Liver (tissue), 3 donors: ENCODE data around the gene SIGLEC14.

Experiments used
- EGR1 ChIP-seq, 2 donors: IDR thresholded peaks; 2 replicates each; pipeline ENCODE4 v1.6.1; 2016 to 2018; ENCODE audit warnings: antibody characterized with exemption in 2 of 2, low read depth in 2 of 2
- FOXA1 ChIP-seq: IDR thresholded peaks from 2 replicates; pipeline ENCODE4 v1.6.1; 2016; ENCODE audit warnings: antibody characterized with exemption
- GABPA ChIP-seq, 2 donors: IDR thresholded peaks in 1 of 2; conservative IDR thresholded peaks in 1 of 2; 2 replicates each; pipeline ENCODE4 v1.6.1; 2016; ENCODE audit warnings: antibody characterized with exemption in 2 of 2, mild to moderate bottlenecking in 1 of 2, moderate library complexity in 1 of 2
- HNF4G ChIP-seq: IDR thresholded peaks from 2 replicates; pipeline ENCODE4 v1.6.1; 2016; ENCODE audit warnings: antibody characterized with exemption
- RAD21 ChIP-seq, 2 donors: IDR thresholded peaks; 2 replicates each; pipeline ENCODE4 v1.6.1; 2016; ENCODE audit warnings: antibody characterized with exemption in 2 of 2, mild to moderate bottlenecking in 2 of 2
- RXRA ChIP-seq, 2 donors: IDR thresholded peaks; 2 replicates each; pipeline ENCODE4 v1.6.1; 2017 to 2018; ENCODE audit warnings: antibody characterized with exemption in 2 of 2, mild to moderate bottlenecking in 1 of 2
- TAF1 ChIP-seq: conservative IDR thresholded peaks from 2 replicates; pipeline ENCODE4 v1.6.1; 2016; ENCODE audit warnings: antibody characterized with exemption, mild to moderate bottlenecking
- YY1 ChIP-seq: IDR thresholded peaks from 2 replicates; pipeline ENCODE4 v1.6.1; 2016; ENCODE audit warnings: antibody characterized with exemption, mild to moderate bottlenecking
- TF ChIP-seq, protein P1 (sequence below): fragments of 150-350 bp; IDR thresholded peaks from 2 replicates; pipeline ENCODE4 v1.5.1; 2017; ENCODE audit warnings: improper control_type of control experiment, low read depth, low read length; ENCODE audit not compliant: missing input control
- TF ChIP-seq, protein P2 (sequence below): IDR thresholded peaks from 2 replicates; pipeline ENCODE4 v1.6.1; 2016; ENCODE audit warnings: antibody characterized with exemption
- TF ChIP-seq, protein P3 (sequence below): IDR thresholded peaks from 2 replicates; pipeline ENCODE4 v1.6.1; 2016; ENCODE audit warnings: antibody characterized with exemption, mild to moderate bottlenecking
- TF ChIP-seq, protein P4 (sequence below): IDR thresholded peaks from 2 replicates; pipeline ENCODE4 v1.6.1; 2016; ENCODE audit warnings: antibody characterized with exemption
- TF ChIP-seq, protein P5 (sequence below): IDR thresholded peaks from 2 replicates; pipeline ENCODE4 v1.6.1; 2016; ENCODE audit warnings: antibody characterized with exemption
- donor health status: healthy.
- donor health status: healthy.

DNA sequence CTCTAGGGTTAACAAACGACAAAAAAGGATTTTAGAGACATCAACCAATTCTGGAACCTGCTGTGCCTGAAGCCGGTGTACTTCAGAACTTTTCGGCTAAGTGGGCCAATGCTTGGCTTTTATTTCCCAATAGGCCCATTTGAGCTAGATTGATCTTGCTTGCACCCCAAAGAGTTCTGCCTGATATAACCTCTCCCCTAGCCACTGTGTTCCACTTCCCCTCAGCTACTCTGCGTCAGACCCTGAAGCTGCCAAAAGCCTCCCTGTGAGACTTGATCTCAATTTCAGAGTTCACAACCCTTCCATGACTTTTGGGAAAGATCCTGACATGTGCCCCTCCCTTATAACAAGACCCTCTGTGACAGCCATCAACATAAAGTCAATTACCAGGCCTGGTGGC is 5.6 kb upstream of the SIGLEC14 start:
- TF ChIP-seq, protein P1, sequence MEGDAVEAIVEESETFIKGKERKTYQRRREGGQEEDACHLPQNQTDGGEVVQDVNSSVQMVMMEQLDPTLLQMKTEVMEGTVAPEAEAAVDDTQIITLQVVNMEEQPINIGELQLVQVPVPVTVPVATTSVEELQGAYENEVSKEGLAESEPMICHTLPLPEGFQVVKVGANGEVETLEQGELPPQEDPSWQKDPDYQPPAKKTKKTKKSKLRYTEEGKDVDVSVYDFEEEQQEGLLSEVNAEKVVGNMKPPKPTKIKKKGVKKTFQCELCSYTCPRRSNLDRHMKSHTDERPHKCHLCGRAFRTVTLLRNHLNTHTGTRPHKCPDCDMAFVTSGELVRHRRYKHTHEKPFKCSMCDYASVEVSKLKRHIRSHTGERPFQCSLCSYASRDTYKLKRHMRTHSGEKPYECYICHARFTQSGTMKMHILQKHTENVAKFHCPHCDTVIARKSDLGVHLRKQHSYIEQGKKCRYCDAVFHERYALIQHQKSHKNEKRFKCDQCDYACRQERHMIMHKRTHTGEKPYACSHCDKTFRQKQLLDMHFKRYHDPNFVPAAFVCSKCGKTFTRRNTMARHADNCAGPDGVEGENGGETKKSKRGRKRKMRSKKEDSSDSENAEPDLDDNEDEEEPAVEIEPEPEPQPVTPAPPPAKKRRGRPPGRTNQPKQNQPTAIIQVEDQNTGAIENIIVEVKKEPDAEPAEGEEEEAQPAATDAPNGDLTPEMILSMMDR: no peak
- TF ChIP-seq GABPA (IDR thresholded peaks at IDR 0.05 in 1 of 2, conservative IDR thresholded peaks at IDR 0.05 in 1 of 2) (no peak), EGR1 (IDR thresholded peaks at IDR 0.05; ENCODE audit: low read depth in 2 of 2) (no peak), TAF1 (no peak), YY1 (no peak), FOXA1 (no peak), RAD21 (IDR thresholded peaks at IDR 0.05) (no peak), HNF4G (no peak), RXRA (IDR thresholded peaks at IDR 0.05) (no peak)
- TF ChIP-seq, protein P2, sequence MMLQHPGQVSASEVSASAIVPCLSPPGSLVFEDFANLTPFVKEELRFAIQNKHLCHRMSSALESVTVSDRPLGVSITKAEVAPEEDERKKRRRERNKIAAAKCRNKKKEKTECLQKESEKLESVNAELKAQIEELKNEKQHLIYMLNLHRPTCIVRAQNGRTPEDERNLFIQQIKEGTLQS: no peak
- TF ChIP-seq, protein P3, sequence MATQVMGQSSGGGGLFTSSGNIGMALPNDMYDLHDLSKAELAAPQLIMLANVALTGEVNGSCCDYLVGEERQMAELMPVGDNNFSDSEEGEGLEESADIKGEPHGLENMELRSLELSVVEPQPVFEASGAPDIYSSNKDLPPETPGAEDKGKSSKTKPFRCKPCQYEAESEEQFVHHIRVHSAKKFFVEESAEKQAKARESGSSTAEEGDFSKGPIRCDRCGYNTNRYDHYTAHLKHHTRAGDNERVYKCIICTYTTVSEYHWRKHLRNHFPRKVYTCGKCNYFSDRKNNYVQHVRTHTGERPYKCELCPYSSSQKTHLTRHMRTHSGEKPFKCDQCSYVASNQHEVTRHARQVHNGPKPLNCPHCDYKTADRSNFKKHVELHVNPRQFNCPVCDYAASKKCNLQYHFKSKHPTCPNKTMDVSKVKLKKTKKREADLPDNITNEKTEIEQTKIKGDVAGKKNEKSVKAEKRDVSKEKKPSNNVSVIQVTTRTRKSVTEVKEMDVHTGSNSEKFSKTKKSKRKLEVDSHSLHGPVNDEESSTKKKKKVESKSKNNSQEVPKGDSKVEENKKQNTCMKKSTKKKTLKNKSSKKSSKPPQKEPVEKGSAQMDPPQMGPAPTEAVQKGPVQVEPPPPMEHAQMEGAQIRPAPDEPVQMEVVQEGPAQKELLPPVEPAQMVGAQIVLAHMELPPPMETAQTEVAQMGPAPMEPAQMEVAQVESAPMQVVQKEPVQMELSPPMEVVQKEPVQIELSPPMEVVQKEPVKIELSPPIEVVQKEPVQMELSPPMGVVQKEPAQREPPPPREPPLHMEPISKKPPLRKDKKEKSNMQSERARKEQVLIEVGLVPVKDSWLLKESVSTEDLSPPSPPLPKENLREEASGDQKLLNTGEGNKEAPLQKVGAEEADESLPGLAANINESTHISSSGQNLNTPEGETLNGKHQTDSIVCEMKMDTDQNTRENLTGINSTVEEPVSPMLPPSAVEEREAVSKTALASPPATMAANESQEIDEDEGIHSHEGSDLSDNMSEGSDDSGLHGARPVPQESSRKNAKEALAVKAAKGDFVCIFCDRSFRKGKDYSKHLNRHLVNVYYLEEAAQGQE: no peak
- TF ChIP-seq, protein P4, sequence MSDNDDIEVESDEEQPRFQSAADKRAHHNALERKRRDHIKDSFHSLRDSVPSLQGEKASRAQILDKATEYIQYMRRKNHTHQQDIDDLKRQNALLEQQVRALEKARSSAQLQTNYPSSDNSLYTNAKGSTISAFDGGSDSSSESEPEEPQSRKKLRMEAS: no peak
- TF ChIP-seq, protein P5, sequence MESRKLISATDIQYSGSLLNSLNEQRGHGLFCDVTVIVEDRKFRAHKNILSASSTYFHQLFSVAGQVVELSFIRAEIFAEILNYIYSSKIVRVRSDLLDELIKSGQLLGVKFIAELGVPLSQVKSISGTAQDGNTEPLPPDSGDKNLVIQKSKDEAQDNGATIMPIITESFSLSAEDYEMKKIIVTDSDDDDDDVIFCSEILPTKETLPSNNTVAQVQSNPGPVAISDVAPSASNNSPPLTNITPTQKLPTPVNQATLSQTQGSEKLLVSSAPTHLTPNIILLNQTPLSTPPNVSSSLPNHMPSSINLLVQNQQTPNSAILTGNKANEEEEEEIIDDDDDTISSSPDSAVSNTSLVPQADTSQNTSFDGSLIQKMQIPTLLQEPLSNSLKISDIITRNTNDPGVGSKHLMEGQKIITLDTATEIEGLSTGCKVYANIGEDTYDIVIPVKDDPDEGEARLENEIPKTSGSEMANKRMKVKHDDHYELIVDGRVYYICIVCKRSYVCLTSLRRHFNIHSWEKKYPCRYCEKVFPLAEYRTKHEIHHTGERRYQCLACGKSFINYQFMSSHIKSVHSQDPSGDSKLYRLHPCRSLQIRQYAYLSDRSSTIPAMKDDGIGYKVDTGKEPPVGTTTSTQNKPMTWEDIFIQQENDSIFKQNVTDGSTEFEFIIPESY: no peak
